ENCODE data around the gene ZCCHC14.
A peak's percentile ranks its signal among the peaks of the same experiment; 100 is the strongest.
"Not testable (repeated sequence)": the region's sequence is repeated elsewhere in the genome, so short reads cannot be mapped to it uniquely, and the experiment has no call there.

Gene ZCCHC14

GRCh38 chr16:87492291-87492630, 563 bp downstream of the ZCCHC14 start:
- H3K27me3 ChIP-seq (replicated peaks; ENCODE audit: control insufficient read depth, insufficient read depth, low read length), result no peaks in the 10 kb centered on the region
- no peaks in the 10 kb centered on the region for H3K9me3 ChIP-seq (ENCODE audit: control insufficient read depth, low read length)
- H3K4me1 ChIP-seq (ENCODE audit: control insufficient read depth, insufficient read depth, low read length), result peaks cover 39% of the 10 kb centered on the region
- H3K4me3 ChIP-seq (ENCODE audit: low read length), result no peak overlapping the region
- no peaks in the 10 kb centered on the region for H3K36me3 ChIP-seq (ENCODE audit: control insufficient read depth, insufficient read depth, low read length, severe bottlenecking)
- DNase-seq (ENCODE audit: low read depth), result no peak
- H3K9ac ChIP-seq (ENCODE audit: low read length), result no peak overlapping the region

GRCh38 chr16:87491522-87492290, 1.1 kb downstream of the ZCCHC14 start:
- Histone ChIP-seq H3K27me3 (replicated peaks; ENCODE audit: control insufficient read depth, insufficient read depth, low read length) (no peaks in the 10 kb centered on the region), H3K4me1 (ENCODE audit: control insufficient read depth, insufficient read depth, low read length) (peaks cover 45% of the 10 kb centered on the region), H3K9ac (ENCODE audit: low read length) (peak overlapping the region; percentile 83), H3K4me3 (ENCODE audit: low read length) (peak overlapping the region; percentile 87), H3K36me3 (ENCODE audit: control insufficient read depth, insufficient read depth, low read length, severe bottlenecking) (no peaks in the 10 kb centered on the region), H3K9me3 (ENCODE audit: control insufficient read depth, low read length) (no peaks in the 10 kb centered on the region)
- DNase-seq (ENCODE audit: low read depth), result peak; percentile 53

GRCh38 chr16:87490799-87491521, 1.9 kb downstream of the ZCCHC14 start:
- not testable (repeated sequence) for H3K27me3 ChIP-seq (replicated peaks; ENCODE audit: control insufficient read depth, insufficient read depth, low read length); H3K9me3 ChIP-seq (ENCODE audit: control insufficient read depth, low read length); H3K36me3 ChIP-seq (ENCODE audit: control insufficient read depth, insufficient read depth, low read length, severe bottlenecking); DNase-seq (ENCODE audit: low read depth)
- H3K4me3 ChIP-seq (ENCODE audit: low read length), result peak overlapping the region; percentile 87
- H3K9ac ChIP-seq (ENCODE audit: low read length), result peak overlapping the region; percentile 83
- peaks cover 52% of the 10 kb centered on the region for H3K4me1 ChIP-seq (ENCODE audit: control insufficient read depth, insufficient read depth, low read length)

GRCh38 chr16:87490096-87490798, 2.6 kb downstream of the ZCCHC14 start:
- peak overlapping the region; percentile 83 for H3K9ac ChIP-seq (ENCODE audit: low read length)
- H3K27me3 ChIP-seq (replicated peaks; ENCODE audit: control insufficient read depth, insufficient read depth, low read length), result no peaks in the 10 kb centered on the region
- peaks cover 59% of the 10 kb centered on the region for H3K4me1 ChIP-seq (ENCODE audit: control insufficient read depth, insufficient read depth, low read length)
- no peaks in the 10 kb centered on the region for H3K36me3 ChIP-seq (ENCODE audit: control insufficient read depth, insufficient read depth, low read length, severe bottlenecking)
- H3K4me3 ChIP-seq (ENCODE audit: low read length), result peak overlapping the region; percentile 87
- peak; percentile 26 for DNase-seq (ENCODE audit: low read depth)
- no peaks in the 10 kb centered on the region for H3K9me3 ChIP-seq (ENCODE audit: control insufficient read depth, low read length)

GRCh38 chr16:87489434-87490045, 3.3 kb downstream of the ZCCHC14 start:
- Histone ChIP-seq H3K36me3 (ENCODE audit: control insufficient read depth, insufficient read depth, low read length, severe bottlenecking) (no peaks in the 10 kb centered on the region), H3K9me3 (ENCODE audit: control insufficient read depth, low read length) (no peaks in the 10 kb centered on the region), H3K4me1 (ENCODE audit: control insufficient read depth, insufficient read depth, low read length) (peaks cover 66% of the 10 kb centered on the region), H3K27me3 (replicated peaks; ENCODE audit: control insufficient read depth, insufficient read depth, low read length) (no peaks in the 10 kb centered on the region), H3K9ac (ENCODE audit: low read length) (peak overlapping the region; percentile 83), H3K4me3 (ENCODE audit: low read length) (peak overlapping the region; percentile 87)
- no peak for DNase-seq (ENCODE audit: low read depth)

GRCh38 chr16:87488960-87489359, 3.9 kb downstream of the ZCCHC14 start:
- peak overlapping the region; percentile 83 for H3K9ac ChIP-seq (ENCODE audit: low read length)
- H3K4me3 ChIP-seq (ENCODE audit: low read length), result peak overlapping the region; percentile 87
- H3K4me1 ChIP-seq (ENCODE audit: control insufficient read depth, insufficient read depth, low read length), result peaks cover 70% of the 10 kb centered on the region
- not testable (repeated sequence) for H3K36me3 ChIP-seq (ENCODE audit: control insufficient read depth, insufficient read depth, low read length, severe bottlenecking); H3K9me3 ChIP-seq (ENCODE audit: control insufficient read depth, low read length); H3K27me3 ChIP-seq (replicated peaks; ENCODE audit: control insufficient read depth, insufficient read depth, low read length); DNase-seq (ENCODE audit: low read depth)

- Histone ChIP-seq H3K4me1 (ENCODE audit: control insufficient read depth, insufficient read depth, low read length) (peaks cover 69% of the 10 kb centered on the region), H3K4me3 (ENCODE audit: low read length) (peak overlapping the region; percentile 70), H3K9me3 (ENCODE audit: control insufficient read depth, low read length) (no peaks in the 10 kb centered on the region), H3K27me3 (replicated peaks; ENCODE audit: control insufficient read depth, insufficient read depth, low read length) (no peaks in the 10 kb centered on the region), H3K9ac (ENCODE audit: low read length) (peak overlapping the region; percentile 72), H3K36me3 (ENCODE audit: control insufficient read depth, insufficient read depth, low read length, severe bottlenecking) (no peaks in the 10 kb centered on the region)
- no peak for DNase-seq (ENCODE audit: low read depth)
Measured at GRCh38 chr16:87487361-87487924, 5.4 kb downstream of the ZCCHC14 start.

- peak overlapping the region; percentile 72 for H3K9ac ChIP-seq (ENCODE audit: low read length)
- H3K4me1 ChIP-seq (ENCODE audit: control insufficient read depth, insufficient read depth, low read length), result peaks cover 75% of the 10 kb centered on the region
- no peak for DNase-seq (ENCODE audit: low read depth)
- no peaks in the 10 kb centered on the region for H3K9me3 ChIP-seq (ENCODE audit: control insufficient read depth, low read length)
- H3K4me3 ChIP-seq (ENCODE audit: low read length), result peak overlapping the region; percentile 70
- H3K27me3 ChIP-seq (replicated peaks; ENCODE audit: control insufficient read depth, insufficient read depth, low read length), result no peaks in the 10 kb centered on the region
- H3K36me3 ChIP-seq (ENCODE audit: control insufficient read depth, insufficient read depth, low read length, severe bottlenecking), result no peaks in the 10 kb centered on the region
Measured at GRCh38 chr16:87486713-87487247, 6.0 kb downstream of the ZCCHC14 start.

- Histone ChIP-seq H3K4me3 (ENCODE audit: low read length) (no peak overlapping the region), H3K9me3 (ENCODE audit: control insufficient read depth, low read length) (no peaks in the 10 kb centered on the region), H3K9ac (ENCODE audit: low read length) (peak overlapping the region; percentile 72), H3K27me3 (replicated peaks; ENCODE audit: control insufficient read depth, insufficient read depth, low read length) (no peaks in the 10 kb centered on the region), H3K36me3 (ENCODE audit: control insufficient read depth, insufficient read depth, low read length, severe bottlenecking) (no peaks in the 10 kb centered on the region), H3K4me1 (ENCODE audit: control insufficient read depth, insufficient read depth, low read length) (peaks cover 76% of the 10 kb centered on the region)
- DNase-seq (ENCODE audit: low read depth), result no peak
Measured at GRCh38 chr16:87486282-87486681, 6.5 kb downstream of the ZCCHC14 start.

- not testable (repeated sequence) for H3K9ac ChIP-seq (ENCODE audit: low read length); H3K36me3 ChIP-seq (ENCODE audit: control insufficient read depth, insufficient read depth, low read length, severe bottlenecking); H3K27me3 ChIP-seq (replicated peaks; ENCODE audit: control insufficient read depth, insufficient read depth, low read length); DNase-seq (ENCODE audit: low read depth); H3K4me3 ChIP-seq (ENCODE audit: low read length); H3K9me3 ChIP-seq (ENCODE audit: control insufficient read depth, low read length)
- peaks cover 76% of the 10 kb centered on the region for H3K4me1 ChIP-seq (ENCODE audit: control insufficient read depth, insufficient read depth, low read length)
Measured at GRCh38 chr16:87485792-87486191, 7.0 kb downstream of the ZCCHC14 start.

Measured in adipocyte (in vitro differentiated cells).